SK-N-MC (cell line): Measurements from ENCODE around the gene ADARB2.

Experiments used
- EZH2 ChIP-seq: fragments of 200-600 bp; sonication (generic); IDR thresholded peaks from one replicate; pipeline ENCODE4 v1.6.1; 2017; ENCODE audit warnings: antibody characterized with exemption
- POLR2AphosphoS5 ChIP-seq: IDR thresholded peaks from 2 replicates; pipeline ENCODE4 v1.6.1; 2012; ENCODE audit warnings: mild to moderate bottlenecking, low read depth, low read length, borderline replicate concordance

DNA sequence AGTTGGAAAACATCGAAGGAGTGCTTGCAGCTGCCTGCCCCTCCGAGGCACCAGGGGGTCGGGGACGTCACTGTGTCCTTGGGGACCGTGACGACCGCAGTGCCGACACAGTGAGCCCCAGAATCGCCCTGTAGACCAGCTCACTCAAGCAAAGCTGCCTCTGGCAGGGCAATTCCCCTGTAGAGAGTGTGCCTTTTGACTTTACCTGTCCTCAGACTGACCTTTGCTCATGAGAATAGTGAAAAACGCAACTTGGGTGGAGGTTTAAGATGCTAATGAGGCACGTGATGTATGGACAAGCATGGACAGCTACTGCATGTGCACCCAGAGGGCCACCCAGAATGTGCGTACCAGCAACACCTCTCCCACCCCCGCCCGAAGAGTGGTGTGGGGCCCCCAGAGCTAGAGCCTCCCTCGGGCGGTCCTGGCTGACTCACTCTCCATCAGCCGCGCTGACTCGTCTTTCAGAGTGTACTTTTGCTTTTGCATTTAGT lies 271.9 kb downstream of the ADARB2 start:
- TF ChIP-seq EZH2 (no peak), POLR2AphosphoS5 (no peak)
